Endometrial microvascular endothelial cells (primary cell): ENCODE data around the gene RWDD4. TPM values are rescaled to one million over a fixed set of nuclear protein-coding genes. Genes with fewer than 3 reads are reported as not detected.

Source experiments
- in situ Hi-C: cut with HindIII; loops from 2 replicates; pipeline ENCODE4 v1.10.0; 2017; ENCODE audit warnings: low sequenced_read_pairs, low pct_unique_long_range_greater_than_20kb; ENCODE audit errors: inconsistent ontology term
- total RNA-seq: library from RNA; depleted of rRNA; stranded (reverse); fragments of >200 nt; gene quantifications from one replicate; pipeline ENCODE4 v1.2.3, GENCODE V29; 2015; ENCODE audit errors: inconsistent ontology term

The RWDD4 gene
- total RNA-seq, 1 donor from 2014 or later, result 29.5 TPM

- in situ Hi-C loops, result no loop called here
These were observed 49.0 kb downstream of the RWDD4 start for GRCh38 chr4:183610033-183610432.

DNA sequence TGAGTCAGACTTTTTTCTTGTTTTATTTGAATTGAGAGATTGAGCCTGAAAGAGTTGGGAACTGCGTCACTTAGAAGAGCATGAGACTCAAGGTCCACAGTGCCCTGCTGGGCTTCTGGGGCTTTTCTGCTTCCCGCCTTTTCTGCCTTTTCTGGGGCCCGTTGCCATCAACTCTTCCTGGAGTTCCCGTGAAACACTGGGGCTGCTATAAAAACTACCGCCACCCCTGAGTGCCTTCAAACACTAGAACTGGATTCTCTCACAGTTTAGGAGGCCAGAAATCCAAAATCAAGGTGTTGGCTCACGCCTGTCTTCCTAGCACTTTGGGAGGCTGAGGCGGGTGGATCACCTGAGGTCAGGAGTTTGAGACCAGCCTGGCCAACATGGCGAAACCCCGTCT is 49.8 kb downstream of the RWDD4 start:
- in situ Hi-C loops, result no loop called here

DNA sequence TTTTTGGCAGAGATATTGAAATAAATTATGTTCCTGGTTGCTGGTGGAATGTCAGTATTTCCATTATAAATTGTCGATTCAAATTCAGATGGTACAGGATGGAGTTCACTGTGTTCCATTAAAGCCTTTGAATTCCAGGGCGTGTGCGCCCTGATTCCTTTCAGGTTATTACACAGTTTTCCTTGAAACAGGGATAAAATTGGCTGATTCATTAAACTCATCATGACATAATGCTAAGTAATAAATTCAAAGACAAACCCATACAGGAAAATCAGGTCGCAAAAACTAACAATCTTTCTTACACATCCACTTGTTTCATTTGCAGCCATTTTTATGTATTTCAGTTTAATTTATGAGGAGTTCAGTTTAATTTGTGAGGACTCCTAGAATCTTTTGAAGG is 51.1 kb downstream of the RWDD4 start:
- in situ Hi-C loops, result no loop called here

DNA sequence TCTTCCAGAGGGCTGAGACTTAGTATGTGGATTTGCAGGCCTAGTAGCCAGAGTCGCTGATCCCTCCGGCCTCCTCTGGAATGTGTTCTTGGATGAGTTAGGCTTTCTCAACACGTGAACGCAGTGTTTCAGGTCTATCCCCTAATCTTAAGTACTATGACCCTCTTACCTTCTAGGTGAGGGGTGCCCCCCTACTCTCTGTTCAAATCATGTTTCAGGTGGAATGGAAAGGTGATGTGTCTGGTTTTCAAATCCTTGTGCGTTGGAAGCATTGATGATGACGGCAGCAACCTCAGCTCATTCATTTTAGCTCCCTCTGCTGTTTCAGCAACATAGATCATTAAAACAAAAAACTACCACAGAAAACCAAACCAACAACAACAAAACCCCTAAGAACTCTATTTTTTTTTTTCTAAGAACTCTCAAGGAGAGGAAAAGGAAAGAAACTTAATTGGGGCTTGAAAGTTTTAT is 56.4 kb downstream of the RWDD4 start:
- in situ Hi-C loops, result no loop called here

DNA sequence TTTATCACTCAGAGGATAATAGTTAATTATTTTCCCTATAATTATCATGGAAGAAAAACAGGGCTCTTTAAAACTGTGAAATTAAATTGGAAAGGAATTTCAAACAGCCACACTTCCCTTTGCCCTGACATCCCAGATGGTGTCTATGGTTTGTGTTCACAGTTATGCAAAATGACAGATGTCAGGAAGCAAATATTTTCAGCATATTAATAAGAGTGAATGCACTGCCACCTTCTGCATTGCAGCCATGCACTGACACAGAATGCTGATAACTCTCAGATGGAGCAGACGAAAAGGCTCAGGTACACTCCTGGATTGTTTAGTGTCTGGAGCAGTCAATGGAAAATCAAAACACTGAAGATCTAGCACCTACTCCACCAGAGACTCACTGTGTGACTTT is 57.6 kb downstream of the RWDD4 start:
- in situ Hi-C loops, result no loop called here

GRCh38 chr4:183600189-183600685 is 58.7 kb downstream of the RWDD4 start:
- in situ Hi-C loops, result no loop called here

GRCh38 chr4:183599690-183600089 is 59.3 kb downstream of the RWDD4 start:
- in situ Hi-C loops, result no loop called here

- in situ Hi-C loops, result no loop called here
These were observed 59.7 kb downstream of the RWDD4 start for GRCh38 chr4:183599284-183599683.

DNA sequence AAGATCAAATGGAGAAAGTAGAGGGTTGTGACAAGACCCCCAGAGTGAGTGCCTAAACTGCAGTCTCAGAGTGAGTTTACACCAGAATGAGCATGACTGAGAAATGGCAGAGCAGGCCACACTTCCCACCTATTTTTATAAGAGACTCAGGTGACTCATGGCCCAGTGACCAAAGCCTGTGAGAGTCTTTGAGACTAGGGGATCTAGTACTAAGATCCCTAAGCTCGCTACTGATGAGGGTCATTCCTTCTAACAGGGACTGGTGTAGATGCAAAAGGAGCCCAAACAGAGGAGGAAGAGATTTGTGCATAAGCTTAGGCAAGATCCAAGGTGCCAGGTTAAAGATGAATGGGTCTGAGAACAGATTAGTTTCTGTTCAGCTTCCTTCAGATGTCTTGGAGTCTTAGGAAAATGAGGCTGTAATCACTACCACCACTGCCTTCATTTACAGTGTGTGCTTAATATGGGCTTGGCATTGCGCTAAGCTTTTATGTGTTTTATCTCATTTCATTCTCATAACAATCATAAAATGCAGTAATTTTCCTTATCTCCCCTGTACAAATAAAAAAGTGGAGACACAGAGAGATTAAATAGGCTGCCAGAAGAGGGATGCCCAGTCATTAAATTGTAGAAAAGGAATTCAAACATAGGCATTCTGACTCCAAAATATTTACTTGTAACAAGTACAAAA is 62.8 kb downstream of the RWDD4 start:
- in situ Hi-C loops, result no loop called here

DNA sequence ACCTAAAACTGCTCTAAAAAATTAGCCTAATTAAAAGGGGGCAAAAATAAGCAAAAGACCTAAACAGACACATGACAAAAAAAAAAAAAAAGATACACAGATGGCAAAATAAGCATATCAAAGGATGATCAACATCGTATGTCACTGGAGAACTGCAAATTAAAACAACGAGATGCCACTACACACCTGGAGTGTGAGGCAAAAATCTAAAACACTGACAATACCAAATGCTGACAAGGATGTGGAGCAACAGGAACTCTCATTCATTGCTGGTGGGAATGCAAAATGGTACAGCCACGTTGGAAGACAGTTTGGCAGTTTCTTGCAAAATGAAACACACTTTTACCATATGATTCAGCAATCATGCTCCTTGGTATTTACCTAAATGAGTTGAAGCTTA is 64.2 kb downstream of the RWDD4 start:
- in situ Hi-C loops, result no loop called here

DNA sequence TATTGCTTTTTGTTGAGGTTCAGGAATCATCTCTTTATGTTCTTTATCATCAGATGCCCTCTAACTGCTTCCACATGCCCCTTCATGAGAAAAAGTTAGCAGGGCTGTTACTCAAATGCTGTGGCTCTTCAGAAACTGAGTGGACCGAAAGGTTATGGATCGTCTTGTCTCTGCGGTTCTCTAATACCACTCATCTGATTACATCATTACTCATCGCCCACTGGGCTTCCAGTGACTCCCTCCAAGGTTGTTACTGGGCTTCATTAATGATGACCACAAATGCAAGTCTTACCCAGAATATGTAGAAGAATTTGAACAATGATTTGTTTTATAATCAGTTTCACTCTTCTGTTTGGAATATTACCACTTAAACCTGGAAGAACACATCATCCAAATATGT is 67.7 kb downstream of the RWDD4 start:
- in situ Hi-C loops, result no loop called here

Other genes starting within 250 kb of the RWDD4 start
- gene CDKN2AIP, start 214.5 kb downstream of the RWDD4 start, total RNA-seq, result 25.3 TPM
- gene ING2, start 154.1 kb downstream of the RWDD4 start, total RNA-seq, result 9.9 TPM
- gene TRAPPC11, start 108 bp upstream of the RWDD4 start, total RNA-seq, result 39.5 TPM
- gene STOX2, start 246.1 kb upstream of the RWDD4 start, total RNA-seq, result not detected